Neuronal stem cell (in vitro differentiated cells): ENCODE measurements around the gene SAP30BP.

Source experiments
- DNase-seq: peaks from one replicate; pipeline ENCODE4 v3.0.0-alpha.2; 2013; ENCODE audit warnings: low spot score
- H2AFZ ChIP-seq: one replicate; pipeline ENCODE4 v1.6.1; 2013; ENCODE audit warnings: mild to moderate bottlenecking, low read length, inconsistent platforms
- H2AK5ac ChIP-seq: 2 replicates; pipeline ENCODE4 v1.6.1; 2013; ENCODE audit warnings: low read depth, mild to moderate bottlenecking, inconsistent platforms, low read length, moderate library complexity, mixed read lengths
- H2BK120ac ChIP-seq: 2 replicates; pipeline ENCODE4 v1.6.1; 2013; ENCODE audit warnings: low read depth, mild to moderate bottlenecking, inconsistent platforms, low read length, moderate library complexity, mixed read lengths
- H2BK12ac ChIP-seq: one replicate; pipeline ENCODE4 v1.6.1; 2013; ENCODE audit warnings: low read length, inconsistent platforms
- H2BK15ac ChIP-seq: 2 replicates; pipeline ENCODE4 v1.6.1; 2013; ENCODE audit warnings: mild to moderate bottlenecking, low read length, inconsistent platforms, mixed read lengths
- H2BK5ac ChIP-seq: one replicate; pipeline ENCODE4 v1.6.1; 2013; ENCODE audit warnings: inconsistent platforms, mild to moderate bottlenecking, low read length, moderate library complexity
- H3K14ac ChIP-seq: one replicate; pipeline ENCODE4 v1.6.1; 2013; ENCODE audit warnings: low read length, inconsistent platforms
- H3K18ac ChIP-seq: 2 replicates; pipeline ENCODE4 v1.6.1; 2013; ENCODE audit warnings: low read length, inconsistent platforms
- H3K23ac ChIP-seq: 2 replicates; pipeline ENCODE4 v1.6.1; 2013; ENCODE audit warnings: low read depth, mild to moderate bottlenecking, mixed read lengths, low read length, inconsistent platforms; ENCODE audit not compliant: poor library complexity
- H3K27ac ChIP-seq: replicated peaks from 3 replicates; pipeline ENCODE4 v1.5.1; 2013; ENCODE audit warnings: low read length, inconsistent platforms
- H3K27me3 ChIP-seq, 3 experiments: 2 replicates each; pipeline ENCODE4 v1.6.1; 2013; ENCODE audit warnings: low read length in 3 of 3, mild to moderate bottlenecking in 2 of 3, inconsistent platforms in 1 of 3, low read depth in 1 of 3, mixed read lengths in 1 of 3, moderate library complexity in 1 of 3; ENCODE audit not compliant: control insufficient read depth in 3 of 3, insufficient read depth in 3 of 3
- H3K36me3 ChIP-seq, 2 donors: replicated peaks in 1 of 2; 2 replicates each; pipeline ENCODE4 v1.6.1; 2013; ENCODE audit warnings: low read length in 2 of 2; ENCODE audit not compliant: control insufficient read depth in 2 of 2, insufficient read depth in 2 of 2
- H3K4ac ChIP-seq: 2 replicates; pipeline ENCODE4 v1.6.1; 2013; ENCODE audit warnings: inconsistent platforms, mild to moderate bottlenecking, low read length, moderate library complexity
- H3K4me1 ChIP-seq, 2 donors: 1 replicate in 1 of 2; 2 replicates in 1 of 2; pipeline ENCODE4 v1.6.1; 2013; ENCODE audit warnings: low read length in 2 of 2, low read depth in 1 of 2; ENCODE audit not compliant: control insufficient read depth in 2 of 2, insufficient read depth in 1 of 2
- H3K4me2 ChIP-seq: one replicate; pipeline ENCODE4 v1.6.1; 2013; ENCODE audit warnings: mild to moderate bottlenecking, low read length, inconsistent platforms; ENCODE audit not compliant: insufficient read depth, poor library complexity, severe bottlenecking
- H3K4me3 ChIP-seq, 2 donors: 2 replicates each; pipeline ENCODE4 v1.5.1; 2013; ENCODE audit warnings: low read length in 2 of 2, mild to moderate bottlenecking in 2 of 2, inconsistent platforms in 1 of 2, moderate library complexity in 1 of 2
- H3K79me1 ChIP-seq: one replicate; pipeline ENCODE4 v1.6.1; 2013; ENCODE audit warnings: low read depth, mild to moderate bottlenecking, inconsistent platforms, low read length, moderate library complexity
- H3K9ac ChIP-seq: one replicate; pipeline ENCODE4 v1.6.1; 2013; ENCODE audit warnings: mild to moderate bottlenecking, low read depth, low read length, inconsistent platforms; ENCODE audit not compliant: poor library complexity
- H3K9me3 ChIP-seq, 2 donors: replicated peaks in 1 of 2; 2 replicates each; pipeline versions ENCODE3 to v1.6.1; 2013; ENCODE audit warnings: low read length in 2 of 2, mild to moderate bottlenecking in 2 of 2, inconsistent platforms in 1 of 2, low read depth in 1 of 2, mixed read lengths in 1 of 2, moderate library complexity in 1 of 2; ENCODE audit not compliant: control insufficient read depth in 2 of 2, insufficient read depth in 1 of 2
- H4K8ac ChIP-seq: one replicate; pipeline ENCODE4 v1.6.1; 2013; ENCODE audit warnings: low read depth, mild to moderate bottlenecking, inconsistent platforms, low read length, moderate library complexity
- H4K91ac ChIP-seq: one replicate; pipeline ENCODE4 v1.6.1; 2013; ENCODE audit warnings: low read length, low read depth, mild to moderate bottlenecking, inconsistent platforms; ENCODE audit not compliant: poor library complexity
- WGBS, 2 donors: extraction: QIAGEN DNeasy Blood & Tissue Kit; methylation state at CpG; one replicate each; pipeline ENCODE4 v1.1.7; 2013; ENCODE audit warnings: missing lambda C conversion rate in 2 of 2, mixed read lengths in 1 of 2; ENCODE audit not compliant: insufficient read length in 2 of 2, insufficient replicate concordance in 1 of 2; ENCODE audit errors: extremely low coverage in 2 of 2; 5-methylcytosine and 5-hydroxymethylcytosine counted together

SAP30BP gene

DNA sequence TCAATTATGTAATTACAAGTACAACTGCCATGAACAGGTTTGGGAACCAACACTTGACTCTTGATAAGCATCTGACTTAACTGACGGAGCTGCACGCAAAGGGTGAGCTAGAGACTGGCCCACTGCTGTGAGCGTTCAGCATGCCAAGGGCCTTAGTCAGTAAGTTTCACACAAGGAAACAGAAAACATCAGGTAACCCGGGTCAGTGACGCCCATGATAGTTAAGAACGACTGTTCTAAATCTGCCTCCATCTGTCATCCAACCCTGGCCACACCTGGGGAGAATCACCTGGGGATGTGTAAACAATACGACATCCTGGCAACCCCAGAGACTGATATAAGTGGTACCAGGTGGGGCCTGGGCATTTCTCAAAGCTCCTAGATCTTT is 21.6 kb upstream of the SAP30BP start:
- Histone ChIP-seq H3K27me3 (no peaks in the 10 kb centered on the region), H3K4ac (no peak overlapping the region), H2AFZ (no peak overlapping the region), H3K9me3 (peaks cover 0 to 4% of the 10 kb centered on the region in 2 donors), H2BK15ac (no peak overlapping the region), H3K18ac (no peak overlapping the region), H2BK120ac (no peak overlapping the region), H3K36me3 (peaks cover 10 to 34% of the 10 kb centered on the region in 2 donors), H4K91ac (no peak overlapping the region), H4K8ac (no peak overlapping the region), H3K79me1 (peaks cover 7% of the 10 kb centered on the region), H3K27ac (no peak overlapping the region), H2AK5ac (no peak overlapping the region), H3K23ac (no peak overlapping the region), H2BK5ac (no peak overlapping the region), H3K4me1 (no peaks in the 10 kb centered on the region), H3K4me3 (no peak overlapping the region), H3K4me2 (no peak overlapping the region), H3K14ac (no peak overlapping the region), H2BK12ac (no peak overlapping the region), H3K9ac (no peak overlapping the region)
- WGBS, 2 donors, result no CpG with 5 or more reads among the region's 7 CpGs
- no peak for DNase-seq

DNA sequence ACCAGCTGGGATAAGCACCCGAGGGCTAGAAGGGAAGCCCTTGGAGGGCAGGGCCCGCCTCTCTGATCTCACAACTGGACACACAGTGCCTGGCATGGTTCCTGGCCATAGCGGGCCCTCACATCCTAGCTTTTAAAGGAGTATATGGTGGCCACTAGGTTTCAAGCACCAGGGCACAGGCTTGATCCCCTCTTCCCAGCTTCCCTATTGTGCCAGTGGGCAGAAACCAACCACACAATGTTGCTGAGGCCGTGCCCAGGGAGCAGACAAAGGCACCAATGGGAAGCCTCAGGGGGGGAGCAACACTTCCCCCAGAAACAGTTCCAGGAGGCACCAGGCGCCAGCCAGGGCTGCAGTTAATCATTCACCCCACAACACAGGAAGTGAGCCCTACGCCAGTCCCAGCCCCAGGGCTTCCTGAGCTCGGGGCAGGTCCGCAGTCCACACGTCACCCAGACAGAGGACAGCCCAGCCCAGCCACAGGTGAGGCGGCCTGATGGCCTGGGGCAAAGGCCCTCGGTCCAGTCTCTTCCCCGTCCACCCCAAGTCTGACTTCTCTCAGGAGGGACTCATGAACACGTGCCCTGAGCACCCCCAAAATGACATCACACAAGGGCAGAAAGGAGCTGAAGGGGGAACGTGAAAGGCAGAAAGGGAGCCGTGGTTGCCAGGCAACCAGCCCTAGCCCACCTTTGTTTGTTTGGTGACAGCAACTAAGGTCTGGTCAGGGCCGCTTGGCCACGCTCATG is 21.1 kb upstream of the SAP30BP start:
- H2AFZ ChIP-seq, result no peak overlapping the region
- no peak overlapping the region for H2BK5ac ChIP-seq
- no peak overlapping the region for H2AK5ac ChIP-seq
- H2BK12ac ChIP-seq, result no peak overlapping the region
- H3K9me3 ChIP-seq, result peaks cover 0 to 4% of the 10 kb centered on the region in 2 donors
- no CpG with 5 or more reads among the region's 17 CpGs for WGBS, 2 donors
- no peak for DNase-seq
- no peaks in the 10 kb centered on the region for H3K27me3 ChIP-seq
- H3K9ac ChIP-seq, result no peak overlapping the region
- H3K4ac ChIP-seq, result no peak overlapping the region
- peaks cover 13 to 39% of the 10 kb centered on the region in 2 donors for H3K36me3 ChIP-seq
- no peak overlapping the region for H2BK15ac ChIP-seq
- no peak overlapping the region for H2BK120ac ChIP-seq
- H3K4me3 ChIP-seq, result no peak overlapping the region
- no peak overlapping the region for H4K8ac ChIP-seq
- no peak overlapping the region for H3K14ac ChIP-seq
- no peaks in the 10 kb centered on the region for H3K4me1 ChIP-seq
- peaks cover 3% of the 10 kb centered on the region for H3K79me1 ChIP-seq
- no peak overlapping the region for H3K23ac ChIP-seq
- H3K18ac ChIP-seq, result no peak overlapping the region
- no peak overlapping the region for H3K27ac ChIP-seq
- no peak overlapping the region for H3K4me2 ChIP-seq
- H4K91ac ChIP-seq, result no peak overlapping the region

DNA sequence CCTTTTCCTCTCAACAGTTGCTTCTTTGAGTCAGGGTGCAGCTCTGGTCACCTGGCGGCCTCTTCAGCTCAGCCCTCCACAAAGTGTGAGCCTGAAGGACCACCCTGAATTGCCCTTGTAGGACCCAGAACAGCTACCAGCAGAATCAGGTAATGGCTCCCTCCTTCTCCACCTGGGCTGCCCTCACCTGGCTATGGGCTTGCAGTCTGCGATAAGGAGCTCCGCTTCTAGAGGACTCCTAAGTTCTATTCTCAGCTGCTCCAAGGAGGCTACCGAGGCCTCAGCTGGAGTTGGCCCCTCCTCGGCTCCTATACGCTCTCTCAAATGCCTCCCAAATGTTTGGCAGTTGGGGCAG is 20.5 kb upstream of the SAP30BP start:
- H3K9me3 ChIP-seq, result peaks cover 0 to 2% of the 10 kb centered on the region in 2 donors
- no CpG with 5 or more reads among the region's 6 CpGs for WGBS, 2 donors
- H2BK120ac ChIP-seq, result no peak overlapping the region
- H4K91ac ChIP-seq, result no peak overlapping the region
- no peak for DNase-seq
- no peak overlapping the region for H3K4me3 ChIP-seq
- H3K79me1 ChIP-seq, result peaks cover 3% of the 10 kb centered on the region
- H3K4me2 ChIP-seq, result no peak overlapping the region
- H3K23ac ChIP-seq, result no peak overlapping the region
- H3K9ac ChIP-seq, result no peak overlapping the region
- H2BK12ac ChIP-seq, result no peak overlapping the region
- no peak overlapping the region for H2BK5ac ChIP-seq
- no peak overlapping the region for H4K8ac ChIP-seq
- no peak overlapping the region for H3K14ac ChIP-seq
- no peak overlapping the region for H2AFZ ChIP-seq
- peaks cover 13 to 43% of the 10 kb centered on the region in 2 donors for H3K36me3 ChIP-seq
- H3K18ac ChIP-seq, result no peak overlapping the region
- H3K4me1 ChIP-seq, result no peaks in the 10 kb centered on the region
- H3K27ac ChIP-seq, result no peak overlapping the region
- H2BK15ac ChIP-seq, result no peak overlapping the region
- H2AK5ac ChIP-seq, result no peak overlapping the region
- H3K4ac ChIP-seq, result no peak overlapping the region
- H3K27me3 ChIP-seq, result no peaks in the 10 kb centered on the region

DNA sequence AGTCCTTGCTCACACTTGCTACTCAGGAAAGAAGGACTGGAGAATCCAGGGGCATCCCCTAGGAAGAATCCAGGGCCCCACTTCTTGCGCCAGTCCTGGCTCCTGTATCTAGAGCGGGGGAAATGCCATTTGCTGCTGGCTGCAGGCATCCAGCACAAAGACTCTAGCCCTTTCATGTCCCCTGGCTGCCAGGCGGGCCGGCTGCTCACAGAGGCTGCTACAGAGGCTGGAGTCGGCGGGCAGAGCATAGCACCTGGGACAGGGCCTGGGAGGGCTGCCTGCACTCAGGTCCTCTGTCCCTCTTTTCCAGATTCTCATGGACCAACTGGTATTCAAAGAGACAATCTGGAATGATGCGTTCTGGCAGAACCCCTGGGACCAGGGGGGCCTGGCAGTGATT is 20.1 kb upstream of the SAP30BP start:
- no peak for DNase-seq
- Histone ChIP-seq H2AFZ (no peak overlapping the region), H3K9me3 (peaks cover 0 to 2% of the 10 kb centered on the region in 2 donors), H4K91ac (no peak overlapping the region), H2BK5ac (no peak overlapping the region), H2BK120ac (no peak overlapping the region), H2BK12ac (no peak overlapping the region), H2AK5ac (peak overlapping the region; percentile 68), H3K79me1 (peaks cover 3% of the 10 kb centered on the region), H3K4me1 (no peaks in the 10 kb centered on the region), H3K9ac (no peak overlapping the region), H3K4ac (no peak overlapping the region), H3K18ac (no peak overlapping the region), H2BK15ac (no peak overlapping the region), H3K4me2 (no peak overlapping the region), H4K8ac (no peak overlapping the region), H3K36me3 (peaks cover 13 to 47% of the 10 kb centered on the region in 2 donors), H3K4me3 (no peak overlapping the region), H3K27me3 (no peaks in the 10 kb centered on the region), H3K27ac (no peak overlapping the region), H3K14ac (no peak overlapping the region), H3K23ac (no peak overlapping the region)
- WGBS, 2 donors, result no CpG with 5 or more reads among the region's 7 CpGs
